ENCODE measurements around the gene GIMAP7.

Gene GIMAP7

GRCh38 chr7:150524018-150524417 lies 9.3 kb downstream of the GIMAP7 start:
- Histone ChIP-seq H3K4me1 (ENCODE audit: control insufficient read depth in 2 of 2, insufficient read depth in 1 of 2, low read depth in 1 of 2, low read length in 2 of 2) (no peaks in the 10 kb centered on the region), H2BK15ac (ENCODE audit: low read length) (no peak overlapping the region), H2BK12ac (ENCODE audit: low read length) (no peak overlapping the region), H2AFZ (ENCODE audit: low read length) (no peak overlapping the region), H4K91ac (ENCODE audit: low read depth, low read length, poor library complexity) (no peak overlapping the region), H3K9ac (ENCODE audit: low read depth, low read length, poor library complexity) (no peak overlapping the region), H3K23ac (ENCODE audit: low read depth, low read length, poor library complexity) (no peak overlapping the region), H3K27ac (replicated peaks; ENCODE audit: low read length) (no peak overlapping the region), H3K18ac (ENCODE audit: low read length) (no peak overlapping the region), H3K4me3 (ENCODE audit: low read length in 2 of 2) (no peak overlapping the region), H3K36me3 (replicated peaks in 1 of 2; ENCODE audit: control insufficient read depth in 2 of 2, insufficient read depth in 2 of 2, low read length in 2 of 2) (no peaks in the 10 kb centered on the region), H2AK5ac (ENCODE audit: low read depth, low read length) (no peak overlapping the region), H3K9me3 (replicated peaks in 1 of 2; ENCODE audit: control insufficient read depth in 2 of 2, insufficient read depth in 1 of 2, low read depth in 1 of 2, low read length in 2 of 2) (peaks cover 0 to 2% of the 10 kb centered on the region in 2 donors), H2BK5ac (ENCODE audit: low read length) (no peak overlapping the region), H3K4me2 (ENCODE audit: insufficient read depth, low read length, poor library complexity, severe bottlenecking) (no peak overlapping the region), H3K4ac (ENCODE audit: low read length) (no peak overlapping the region), H2BK120ac (ENCODE audit: low read depth, low read length) (no peak overlapping the region), H3K79me1 (ENCODE audit: low read depth, low read length) (no peaks in the 10 kb centered on the region), H3K27me3 (ENCODE audit: control insufficient read depth in 3 of 3, insufficient read depth in 3 of 3, low read depth in 1 of 3, low read length in 3 of 3) (no peaks in the 10 kb centered on the region), H4K8ac (ENCODE audit: low read depth, low read length) (no peak overlapping the region), H3K14ac (ENCODE audit: low read length) (no peak overlapping the region)
- no CpG with 5 or more reads among the region's 2 CpGs for WGBS, 2 donors (ENCODE audit: extremely low coverage in 2 of 2, insufficient read length in 2 of 2, insufficient replicate concordance in 1 of 2)
- DNase-seq (ENCODE audit: low spot score): no peak

DNA sequence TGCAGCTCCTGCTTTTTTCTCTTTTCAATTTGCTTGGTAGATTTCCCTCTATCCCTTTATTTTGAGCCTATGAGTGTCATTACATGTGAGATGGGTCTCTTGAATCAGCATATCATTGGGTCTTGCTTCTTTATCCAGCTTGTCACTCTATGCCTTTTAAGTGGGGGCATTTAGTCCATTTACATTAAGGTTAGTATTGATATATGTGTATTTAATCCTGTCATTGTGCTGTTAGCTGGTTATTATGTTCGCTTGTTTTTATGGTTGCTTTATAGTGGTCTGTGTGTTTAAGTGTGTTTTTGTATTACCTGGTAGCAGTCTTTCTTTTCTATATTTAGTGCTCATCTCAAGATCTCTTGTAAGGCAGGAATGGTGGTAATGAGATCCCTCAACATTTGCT lies 17.0 kb downstream of the GIMAP7 start:
- no peaks in the 10 kb centered on the region for H3K79me1 ChIP-seq (ENCODE audit: low read depth, low read length)
- no CpG with 5 or more reads among the region's 1 CpG for WGBS, 2 donors (ENCODE audit: extremely low coverage in 2 of 2, insufficient read length in 2 of 2, insufficient replicate concordance in 1 of 2)

GRCh38 chr7:150538259-150538658 lies 23.6 kb downstream of the GIMAP7 start:
- Histone ChIP-seq H2BK5ac (ENCODE audit: low read length) (no peak overlapping the region), H3K9me3 (replicated peaks in 1 of 2; ENCODE audit: control insufficient read depth in 2 of 2, insufficient read depth in 1 of 2, low read depth in 1 of 2, low read length in 2 of 2) (peaks cover 0 to 4% of the 10 kb centered on the region in 2 donors), H2BK120ac (ENCODE audit: low read depth, low read length) (no peak overlapping the region), H2BK12ac (ENCODE audit: low read length) (no peak overlapping the region), H3K27ac (replicated peaks; ENCODE audit: low read length) (no peak overlapping the region), H2BK15ac (ENCODE audit: low read length) (no peak overlapping the region), H2AK5ac (ENCODE audit: low read depth, low read length) (no peak overlapping the region), H2AFZ (ENCODE audit: low read length) (no peak overlapping the region), H3K79me1 (ENCODE audit: low read depth, low read length) (no peaks in the 10 kb centered on the region), H3K23ac (ENCODE audit: low read depth, low read length, poor library complexity) (no peak overlapping the region), H3K4me2 (ENCODE audit: insufficient read depth, low read length, poor library complexity, severe bottlenecking) (no peak overlapping the region), H3K36me3 (replicated peaks in 1 of 2; ENCODE audit: control insufficient read depth in 2 of 2, insufficient read depth in 2 of 2, low read length in 2 of 2) (no peaks in the 10 kb centered on the region), H4K8ac (ENCODE audit: low read depth, low read length) (no peak overlapping the region), H3K4me1 (ENCODE audit: control insufficient read depth in 2 of 2, insufficient read depth in 1 of 2, low read depth in 1 of 2, low read length in 2 of 2) (no peaks in the 10 kb centered on the region), H3K27me3 (ENCODE audit: control insufficient read depth in 3 of 3, insufficient read depth in 3 of 3, low read depth in 1 of 3, low read length in 3 of 3) (no peaks in the 10 kb centered on the region), H4K91ac (ENCODE audit: low read depth, low read length, poor library complexity) (no peak overlapping the region), H3K9ac (ENCODE audit: low read depth, low read length, poor library complexity) (no peak overlapping the region), H3K14ac (ENCODE audit: low read length) (no peak overlapping the region), H3K4me3 (ENCODE audit: low read length in 2 of 2) (no peak overlapping the region), H3K18ac (ENCODE audit: low read length) (no peak overlapping the region), H3K4ac (ENCODE audit: low read length) (no peak overlapping the region)
- DNase-seq (ENCODE audit: low spot score): no peak
- WGBS, 2 donors (ENCODE audit: extremely low coverage in 2 of 2, insufficient read length in 2 of 2, insufficient replicate concordance in 1 of 2): no CpG with 5 or more reads among the region's 2 CpGs

More for the DNA sequence above, 17.0 kb downstream of the GIMAP7 start:
- Histone ChIP-seq H3K27ac (replicated peaks; ENCODE audit: low read length) (no peak overlapping the region), H4K91ac (ENCODE audit: low read depth, low read length, poor library complexity) (no peak overlapping the region), H3K9ac (ENCODE audit: low read depth, low read length, poor library complexity) (no peak overlapping the region), H3K4me2 (ENCODE audit: insufficient read depth, low read length, poor library complexity, severe bottlenecking) (no peak overlapping the region), H2AK5ac (ENCODE audit: low read depth, low read length) (no peak overlapping the region), H2BK12ac (ENCODE audit: low read length) (no peak overlapping the region), H2BK5ac (ENCODE audit: low read length) (no peak overlapping the region), H3K4me3 (ENCODE audit: low read length in 2 of 2) (no peak overlapping the region), H3K36me3 (replicated peaks in 1 of 2; ENCODE audit: control insufficient read depth in 2 of 2, insufficient read depth in 2 of 2, low read length in 2 of 2) (no peaks in the 10 kb centered on the region), H3K14ac (ENCODE audit: low read length) (no peak overlapping the region), H3K27me3 (ENCODE audit: control insufficient read depth in 3 of 3, insufficient read depth in 3 of 3, low read depth in 1 of 3, low read length in 3 of 3) (no peaks in the 10 kb centered on the region), H2BK120ac (ENCODE audit: low read depth, low read length) (no peak overlapping the region), H2AFZ (ENCODE audit: low read length) (no peak overlapping the region), H4K8ac (ENCODE audit: low read depth, low read length) (no peak overlapping the region), H2BK15ac (ENCODE audit: low read length) (no peak overlapping the region), H3K4me1 (ENCODE audit: control insufficient read depth in 2 of 2, insufficient read depth in 1 of 2, low read depth in 1 of 2, low read length in 2 of 2) (no peaks in the 10 kb centered on the region), H3K18ac (ENCODE audit: low read length) (no peak overlapping the region), H3K23ac (ENCODE audit: low read depth, low read length, poor library complexity) (no peak overlapping the region), H3K9me3 (replicated peaks in 1 of 2; ENCODE audit: control insufficient read depth in 2 of 2, insufficient read depth in 1 of 2, low read depth in 1 of 2, low read length in 2 of 2) (peaks cover 0 to 3% of the 10 kb centered on the region in 2 donors), H3K4ac (ENCODE audit: low read length) (no peak overlapping the region)
- no peak for DNase-seq (ENCODE audit: low spot score)

GRCh38 chr7:150553163-150553562 lies 38.5 kb downstream of the GIMAP7 start:
- no peak overlapping the region for H4K91ac ChIP-seq (ENCODE audit: low read depth, low read length, poor library complexity)
- no peaks in the 10 kb centered on the region for H3K27me3 ChIP-seq (ENCODE audit: control insufficient read depth in 3 of 3, insufficient read depth in 3 of 3, low read depth in 1 of 3, low read length in 3 of 3)
- H3K79me1 ChIP-seq (ENCODE audit: low read depth, low read length): no peaks in the 10 kb centered on the region
- no peak overlapping the region for H3K4me2 ChIP-seq (ENCODE audit: insufficient read depth, low read length, poor library complexity, severe bottlenecking)
- no peak for DNase-seq (ENCODE audit: low spot score)
- no peak overlapping the region for H3K27ac ChIP-seq (replicated peaks; ENCODE audit: low read length)
- H2AK5ac ChIP-seq (ENCODE audit: low read depth, low read length): no peak overlapping the region
- H3K9me3 ChIP-seq (replicated peaks in 1 of 2; ENCODE audit: control insufficient read depth in 2 of 2, insufficient read depth in 1 of 2, low read depth in 1 of 2, low read length in 2 of 2): peaks cover 0 to 9% of the 10 kb centered on the region in 2 donors
- no peak overlapping the region for H3K9ac ChIP-seq (ENCODE audit: low read depth, low read length, poor library complexity)
- H3K18ac ChIP-seq (ENCODE audit: low read length): no peak overlapping the region
- H4K8ac ChIP-seq (ENCODE audit: low read depth, low read length): no peak overlapping the region
- H2BK5ac ChIP-seq (ENCODE audit: low read length): no peak overlapping the region
- no peak overlapping the region for H2BK15ac ChIP-seq (ENCODE audit: low read length)
- no peak overlapping the region for H3K23ac ChIP-seq (ENCODE audit: low read depth, low read length, poor library complexity)
- H2BK12ac ChIP-seq (ENCODE audit: low read length): no peak overlapping the region
- no peak overlapping the region for H3K4me3 ChIP-seq (ENCODE audit: low read length in 2 of 2)
- no peak overlapping the region for H3K4ac ChIP-seq (ENCODE audit: low read length)
- H3K4me1 ChIP-seq (ENCODE audit: control insufficient read depth in 2 of 2, insufficient read depth in 1 of 2, low read depth in 1 of 2, low read length in 2 of 2): no peaks in the 10 kb centered on the region
- H3K14ac ChIP-seq (ENCODE audit: low read length): no peak overlapping the region
- peaks cover 0 to 2% of the 10 kb centered on the region in 2 donors for H3K36me3 ChIP-seq (replicated peaks in 1 of 2; ENCODE audit: control insufficient read depth in 2 of 2, insufficient read depth in 2 of 2, low read length in 2 of 2)
- no peak overlapping the region for H2AFZ ChIP-seq (ENCODE audit: low read length)
- H2BK120ac ChIP-seq (ENCODE audit: low read depth, low read length): no peak overlapping the region
